PFSK-1 (cell line): ENCODE results near the gene HELQ.

Experiments used
- FOXP2 ChIP-seq: optimal IDR thresholded peaks from 2 replicates; pipeline ENCODE3; 2011; ENCODE audit warnings: borderline replicate concordance, control low read depth, inconsistent platforms; ENCODE audit not compliant: insufficient read depth; ENCODE audit errors: extremely low read length, extremely low read depth
- POLR2AphosphoS5 ChIP-seq: IDR thresholded peaks from 2 replicates; pipeline ENCODE4 v1.6.1; 2012; ENCODE audit warnings: low read depth, mild to moderate bottlenecking, control low read depth, low read length, moderate library complexity
- SIN3A ChIP-seq: IDR thresholded peaks from 2 replicates; pipeline ENCODE4 v1.6.1; 2012; ENCODE audit warnings: mild to moderate bottlenecking, low read length, moderate library complexity, borderline replicate concordance; ENCODE audit not compliant: insufficient read depth
- TAF1 ChIP-seq: IDR thresholded peaks from 2 replicates; pipeline ENCODE4 v1.6.1; 2012; ENCODE audit warnings: low read length, control low read depth, borderline replicate concordance; ENCODE audit not compliant: insufficient read depth
- TF ChIP-seq, protein P1 (sequence below), 2 experiments: IDR thresholded peaks; 2 replicates each; pipeline versions ENCODE4 v1.6.1 to v1.8.0; 2011 to 2012; ENCODE audit warnings: low read depth in 2 of 2, low read length in 2 of 2, control low read depth in 1 of 2, inconsistent platforms in 1 of 2, mild to moderate bottlenecking in 1 of 2, moderate library complexity in 1 of 2; ENCODE audit not compliant: insufficient read depth in 1 of 2

The HELQ gene

DNA sequence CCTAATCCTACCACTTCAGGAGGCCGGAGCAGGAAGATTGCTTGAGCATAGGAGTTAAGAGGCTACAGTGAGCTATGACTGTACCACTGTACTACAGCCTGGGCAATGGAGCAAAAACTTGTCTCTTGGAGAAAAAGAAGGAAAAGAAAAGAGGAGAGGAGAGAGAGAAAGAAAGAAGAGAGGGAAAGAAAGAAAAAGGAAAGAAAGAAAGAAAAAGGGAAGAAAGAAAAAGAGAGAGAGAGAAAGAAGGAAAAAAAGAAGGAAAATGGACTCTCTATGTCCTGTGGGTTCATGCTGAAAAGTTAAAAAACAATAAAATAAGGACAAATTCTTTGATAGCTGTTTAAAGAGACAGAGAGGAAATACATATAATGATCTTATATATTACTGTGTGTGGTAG lies 42.6 kb upstream of the HELQ start:
- TF ChIP-seq, protein P1, sequence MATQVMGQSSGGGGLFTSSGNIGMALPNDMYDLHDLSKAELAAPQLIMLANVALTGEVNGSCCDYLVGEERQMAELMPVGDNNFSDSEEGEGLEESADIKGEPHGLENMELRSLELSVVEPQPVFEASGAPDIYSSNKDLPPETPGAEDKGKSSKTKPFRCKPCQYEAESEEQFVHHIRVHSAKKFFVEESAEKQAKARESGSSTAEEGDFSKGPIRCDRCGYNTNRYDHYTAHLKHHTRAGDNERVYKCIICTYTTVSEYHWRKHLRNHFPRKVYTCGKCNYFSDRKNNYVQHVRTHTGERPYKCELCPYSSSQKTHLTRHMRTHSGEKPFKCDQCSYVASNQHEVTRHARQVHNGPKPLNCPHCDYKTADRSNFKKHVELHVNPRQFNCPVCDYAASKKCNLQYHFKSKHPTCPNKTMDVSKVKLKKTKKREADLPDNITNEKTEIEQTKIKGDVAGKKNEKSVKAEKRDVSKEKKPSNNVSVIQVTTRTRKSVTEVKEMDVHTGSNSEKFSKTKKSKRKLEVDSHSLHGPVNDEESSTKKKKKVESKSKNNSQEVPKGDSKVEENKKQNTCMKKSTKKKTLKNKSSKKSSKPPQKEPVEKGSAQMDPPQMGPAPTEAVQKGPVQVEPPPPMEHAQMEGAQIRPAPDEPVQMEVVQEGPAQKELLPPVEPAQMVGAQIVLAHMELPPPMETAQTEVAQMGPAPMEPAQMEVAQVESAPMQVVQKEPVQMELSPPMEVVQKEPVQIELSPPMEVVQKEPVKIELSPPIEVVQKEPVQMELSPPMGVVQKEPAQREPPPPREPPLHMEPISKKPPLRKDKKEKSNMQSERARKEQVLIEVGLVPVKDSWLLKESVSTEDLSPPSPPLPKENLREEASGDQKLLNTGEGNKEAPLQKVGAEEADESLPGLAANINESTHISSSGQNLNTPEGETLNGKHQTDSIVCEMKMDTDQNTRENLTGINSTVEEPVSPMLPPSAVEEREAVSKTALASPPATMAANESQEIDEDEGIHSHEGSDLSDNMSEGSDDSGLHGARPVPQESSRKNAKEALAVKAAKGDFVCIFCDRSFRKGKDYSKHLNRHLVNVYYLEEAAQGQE (IDR thresholded peaks at IDR 0.05; ENCODE audit: insufficient read depth in 1 of 2, low read depth in 2 of 2, low read length in 2 of 2), result no peak
- TF ChIP-seq FOXP2 (no peak), SIN3A (no peak), TAF1 (no peak), POLR2AphosphoS5 (no peak)

DNA sequence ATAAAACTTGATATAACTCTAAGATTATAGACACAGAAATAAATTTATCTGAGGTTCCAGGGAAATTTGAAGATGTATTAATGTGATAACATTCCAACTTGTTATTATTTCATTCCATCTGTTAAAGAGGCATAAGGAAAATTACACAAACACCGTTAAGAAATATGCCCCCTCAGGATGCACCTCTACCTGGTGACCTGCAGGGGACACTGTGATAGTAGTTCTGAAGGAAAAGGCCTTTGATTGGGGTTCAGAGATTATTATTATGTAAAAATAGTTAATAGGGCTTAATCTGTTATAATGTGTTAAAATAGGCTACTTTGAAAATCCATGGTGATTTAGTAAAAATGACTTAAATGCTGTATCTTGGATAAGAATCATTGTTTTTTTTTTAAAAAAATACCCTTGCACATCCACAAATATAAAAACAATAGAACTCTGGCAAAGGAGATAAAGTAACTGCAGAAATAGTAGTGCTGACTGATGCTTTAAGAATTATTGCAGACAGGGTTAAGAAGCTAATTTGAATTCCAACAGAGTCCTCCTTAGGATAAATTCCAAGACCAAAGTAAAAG lies 35.3 kb upstream of the HELQ start:
- no peak for TF ChIP-seq POLR2AphosphoS5

DNA sequence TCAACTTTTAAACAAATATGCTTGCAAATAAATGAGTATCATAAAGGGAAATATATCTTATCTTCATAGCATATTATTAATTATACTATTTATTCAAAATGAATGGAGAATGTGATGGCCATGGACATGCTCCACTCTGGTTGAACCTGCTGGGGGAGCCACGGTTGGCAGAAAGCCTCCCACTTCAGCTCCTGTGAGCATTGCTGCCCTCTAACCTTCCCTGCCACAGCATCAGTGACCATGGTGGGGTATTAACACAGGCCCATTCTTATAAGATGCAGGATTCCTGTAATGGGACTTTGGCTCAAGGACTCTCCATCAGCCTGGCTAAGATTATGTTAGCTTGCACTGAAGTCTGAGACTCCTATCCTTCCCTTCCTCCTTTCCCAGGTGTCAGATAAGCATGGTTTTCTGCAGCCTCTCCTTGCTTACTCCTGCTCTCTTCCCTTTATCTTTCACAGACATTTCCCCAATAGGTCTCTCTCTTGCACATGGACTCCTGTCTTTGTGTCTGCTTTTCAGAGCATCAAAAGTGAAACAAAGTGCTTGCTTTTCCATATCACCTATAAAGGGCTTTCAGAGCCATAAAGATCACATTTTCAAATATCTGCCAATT lies 34.2 kb upstream of the HELQ start:
- TF ChIP-seq POLR2AphosphoS5 (no peak), FOXP2 (no peak), SIN3A (no peak), TAF1 (no peak)
- TF ChIP-seq, protein P1 (IDR thresholded peaks at IDR 0.05; ENCODE audit: insufficient read depth in 1 of 2, low read depth in 2 of 2, low read length in 2 of 2), result no peak

DNA sequence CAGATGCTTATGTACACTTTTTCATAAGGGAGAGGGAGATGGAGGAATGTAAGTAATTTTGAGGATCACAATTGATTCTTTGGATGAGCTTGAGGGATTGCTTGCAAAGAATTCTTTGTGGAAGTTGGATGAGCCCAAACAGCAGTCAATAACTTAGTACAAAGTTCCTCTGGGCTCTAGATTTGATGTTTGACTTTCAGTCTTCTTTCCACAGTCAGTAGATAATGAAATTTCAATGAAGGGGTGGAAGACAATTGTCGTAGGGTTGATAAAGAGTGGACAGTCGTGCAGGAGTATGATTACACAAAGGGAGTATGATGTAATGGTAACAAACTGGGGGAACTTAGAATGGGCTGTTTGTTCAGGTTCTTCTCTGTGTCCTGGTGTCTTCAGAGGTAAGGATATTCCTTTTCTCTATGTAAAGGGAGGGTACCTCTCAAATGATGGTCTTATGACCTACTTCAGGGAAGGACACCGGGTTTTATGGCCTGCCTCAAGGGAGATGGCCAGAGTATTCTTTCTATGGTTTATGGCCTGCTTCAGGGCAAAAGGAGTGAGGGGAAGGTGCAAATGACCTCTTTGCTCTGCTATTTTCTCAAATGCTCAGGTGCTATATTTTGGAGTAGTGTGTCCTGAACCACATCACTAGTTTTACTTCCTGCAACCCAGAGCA lies 31.0 kb upstream of the HELQ start:
- no peak for TF ChIP-seq POLR2AphosphoS5
- no peak for TF ChIP-seq TAF1

DNA sequence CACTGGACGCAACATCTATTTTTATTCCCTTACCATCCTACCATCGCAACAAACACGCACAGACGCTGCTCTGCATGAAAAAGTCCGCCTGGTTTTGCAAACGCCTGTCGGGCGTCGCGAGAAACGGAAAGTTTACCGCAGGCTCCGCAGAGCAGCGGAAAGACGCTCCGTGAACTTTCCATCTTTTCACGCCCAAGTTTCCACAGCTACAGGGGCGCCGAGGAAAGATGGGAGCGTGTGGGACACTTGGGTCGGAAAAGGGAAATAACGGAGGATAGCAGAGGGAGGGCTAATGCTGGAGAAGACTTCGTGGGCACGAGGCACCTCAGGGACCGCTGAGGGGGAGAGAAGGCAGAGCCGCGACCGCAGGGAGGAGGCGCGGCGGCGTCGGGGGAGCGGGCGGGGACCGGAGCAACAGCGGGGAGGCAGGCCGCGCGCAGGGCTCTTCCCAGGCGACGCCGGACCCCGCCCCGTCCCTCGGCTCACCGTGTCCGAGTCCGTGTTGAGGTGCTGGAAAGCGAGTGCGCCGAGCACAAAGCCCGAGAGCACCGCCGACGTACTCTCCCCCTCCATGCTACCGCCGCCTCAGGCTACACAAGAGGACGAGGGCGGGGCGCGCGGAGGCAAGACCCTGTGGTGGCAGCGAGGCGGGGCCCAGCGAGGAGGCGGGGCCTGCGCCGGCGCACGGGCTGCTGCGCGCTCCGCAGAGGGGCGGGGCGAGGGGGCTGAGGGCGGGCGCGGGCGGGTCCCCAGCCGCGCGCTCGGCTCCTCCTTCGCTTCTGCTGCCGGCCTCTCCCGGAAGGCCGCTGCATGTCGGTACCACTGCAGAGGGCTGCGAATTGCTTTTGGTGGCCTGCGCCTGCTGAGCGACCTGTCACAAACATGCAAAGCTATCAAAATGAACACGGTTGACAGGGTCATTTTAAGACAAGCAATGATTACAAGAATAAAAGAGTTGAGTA lies 29.2 kb upstream of the HELQ start, which contains the start of gene ABRAXAS1:
Gene ABRAXAS1, minus strand, starts transcription at position 601 of the 962 bp plus-strand sequence. Its CDS starts 28 bp downstream, at position 573.
- TF ChIP-seq, protein P1 (IDR thresholded peaks at IDR 0.05; ENCODE audit: insufficient read depth in 1 of 2, low read depth in 2 of 2, low read length in 2 of 2), result no peak
- TF ChIP-seq TAF1 (peak; percentile 58; the same call in 1 of the 2 replicates), POLR2AphosphoS5 (peak; percentile 87), FOXP2 (peak; percentile 89), SIN3A (peak; percentile 34; the same call in 1 of the 2 replicates)
